ENCODE data around the gene CROCC2.

The CROCC2 gene

GRCh38 chr2:240894836-240895558 is 11.1 kb upstream of the CROCC2 start:
- no peak overlapping the region for H3K4me3 ChIP-seq (ENCODE audit: low read length)
- H3K9me2 ChIP-seq (replicated peaks; ENCODE audit: control insufficient read depth, low read length) = no peaks in the 10 kb centered on the region
- no peaks in the 10 kb centered on the region for H3K36me3 ChIP-seq (ENCODE audit: control insufficient read depth, low read length)
- no peaks in the 10 kb centered on the region for H4K20me1 ChIP-seq (ENCODE audit: control insufficient read depth, insufficient read depth, low read depth, low read length)
- H3K9me3 ChIP-seq (ENCODE audit: control insufficient read depth, insufficient read depth, low read length) = no peaks in the 10 kb centered on the region
- H3K27ac ChIP-seq (ENCODE audit: low read depth, low read length) = no peak overlapping the region
- no peaks in the 10 kb centered on the region for H3F3A ChIP-seq (ENCODE audit: control insufficient read depth, insufficient read depth)
- no peaks in the 10 kb centered on the region for H3K4me1 ChIP-seq (ENCODE audit: control insufficient read depth, low read length)
- no peak overlapping the region for H3K4me2 ChIP-seq (ENCODE audit: low read length)
- no peaks in the 10 kb centered on the region for H3K27me3 ChIP-seq (ENCODE audit: control insufficient read depth, low read length)
- TF ChIP-seq EZH2phosphoT487 (IDR thresholded peaks at IDR 0.05; ENCODE audit: borderline replicate concordance, low read length) (no peak), CTCF (IDR thresholded peaks at IDR 0.05; ENCODE audit: low read depth, low read length, poor library complexity, severe bottlenecking) (no peak)
- H3K79me2 ChIP-seq (ENCODE audit: control insufficient read depth, low read length) = no peaks in the 10 kb centered on the region

GRCh38 chr2:240895656-240896388 is 10.3 kb upstream of the CROCC2 start, which contains the start of gene MAB21L4:
TSS of gene MAB21L4 (minus strand) at chr2:240896156. CDS start at chr2:240895997, 159 bp downstream.
- Histone ChIP-seq H3K36me3 (ENCODE audit: control insufficient read depth, low read length) (no peaks in the 10 kb centered on the region), H3K4me1 (ENCODE audit: control insufficient read depth, low read length) (no peaks in the 10 kb centered on the region), H3K9me2 (replicated peaks; ENCODE audit: control insufficient read depth, low read length) (no peaks in the 10 kb centered on the region), H3K79me2 (ENCODE audit: control insufficient read depth, low read length) (no peaks in the 10 kb centered on the region), H3K27ac (ENCODE audit: low read depth, low read length) (no peak within 1 kb of the TSS), H3K4me3 (ENCODE audit: low read length) (no peak within 1 kb of the TSS), H3K4me2 (ENCODE audit: low read length) (no peak within 1 kb of the TSS), H3F3A (ENCODE audit: control insufficient read depth, insufficient read depth) (no peaks in the 10 kb centered on the region), H4K20me1 (ENCODE audit: control insufficient read depth, insufficient read depth, low read depth, low read length) (no peaks in the 10 kb centered on the region), H3K9me3 (ENCODE audit: control insufficient read depth, insufficient read depth, low read length) (no peaks in the 10 kb centered on the region), H3K27me3 (ENCODE audit: control insufficient read depth, low read length) (no peaks in the 10 kb centered on the region)
- no peak for TF ChIP-seq CTCF (IDR thresholded peaks at IDR 0.05; ENCODE audit: low read depth, low read length, poor library complexity, severe bottlenecking)
- TF ChIP-seq EZH2phosphoT487 (IDR thresholded peaks at IDR 0.05; ENCODE audit: borderline replicate concordance, low read length) = no peak

GRCh38 chr2:240896394-240896793 is 9.7 kb upstream of the CROCC2 start:
- Histone ChIP-seq H3K9me2 (replicated peaks; ENCODE audit: control insufficient read depth, low read length) (no peaks in the 10 kb centered on the region), H3K4me2 (ENCODE audit: low read length) (no peak overlapping the region), H3K4me3 (ENCODE audit: low read length) (no peak overlapping the region)

More at GRCh38 chr2:240896394-240896793, 9.7 kb upstream of the CROCC2 start:
- H3K79me2 ChIP-seq (ENCODE audit: control insufficient read depth, low read length) = no peaks in the 10 kb centered on the region
- H3K27ac ChIP-seq (ENCODE audit: low read depth, low read length) = no peak overlapping the region
- H3K27me3 ChIP-seq (ENCODE audit: control insufficient read depth, low read length) = no peaks in the 10 kb centered on the region
- H3K36me3 ChIP-seq (ENCODE audit: control insufficient read depth, low read length) = no peaks in the 10 kb centered on the region
- no peaks in the 10 kb centered on the region for H3F3A ChIP-seq (ENCODE audit: control insufficient read depth, insufficient read depth)
- H3K4me1 ChIP-seq (ENCODE audit: control insufficient read depth, low read length) = no peaks in the 10 kb centered on the region
- H4K20me1 ChIP-seq (ENCODE audit: control insufficient read depth, insufficient read depth, low read depth, low read length) = no peaks in the 10 kb centered on the region
- TF ChIP-seq CTCF (IDR thresholded peaks at IDR 0.05; ENCODE audit: low read depth, low read length, poor library complexity, severe bottlenecking) (no peak), EZH2phosphoT487 (IDR thresholded peaks at IDR 0.05; ENCODE audit: borderline replicate concordance, low read length) (no peak)
- no peaks in the 10 kb centered on the region for H3K9me3 ChIP-seq (ENCODE audit: control insufficient read depth, insufficient read depth, low read length)
